Liver (tissue), 9 donors: ENCODE measurements around the gene HGD. TPM values are rescaled to one million over a fixed set of nuclear protein-coding genes. Genes with fewer than 3 reads are reported as not detected.

Experiments
- DNase-seq: peaks from one replicate; pipeline ENCODE4 v3.0.0-alpha.2; 2017; ENCODE audit warnings: low spot score
- H3K27ac ChIP-seq, 2 donors: one replicate each; pipeline ENCODE4 v1.7.0; 2013; ENCODE audit warnings: inconsistent platforms in 2 of 2, low read length in 2 of 2, control low read depth in 1 of 2, low read depth in 1 of 2, mild to moderate bottlenecking in 1 of 2
- H3K27me3 ChIP-seq, 4 donors: one replicate each; pipeline versions ENCODE4 v1.6.1 to v1.7.0; 2013; ENCODE audit warnings: low read length in 3 of 4, inconsistent platforms in 1 of 4, mild to moderate bottlenecking in 1 of 4, moderate library complexity in 1 of 4; ENCODE audit not compliant: control insufficient read depth in 4 of 4, insufficient read depth in 4 of 4
- H3K36me3 ChIP-seq, 4 donors: one replicate each; pipeline versions ENCODE4 v1.6.1 to v1.7.0; 2013; ENCODE audit warnings: low read length in 3 of 4, mild to moderate bottlenecking in 3 of 4, low read depth in 1 of 4, moderate library complexity in 1 of 4; ENCODE audit not compliant: control insufficient read depth in 4 of 4, insufficient read depth in 3 of 4
- H3K4me1 ChIP-seq, 4 donors: one replicate each; pipeline versions ENCODE4 v1.6.1 to v1.7.0; 2013; ENCODE audit warnings: low read length in 3 of 4, mild to moderate bottlenecking in 3 of 4, moderate library complexity in 1 of 4; ENCODE audit not compliant: control insufficient read depth in 4 of 4, insufficient read depth in 4 of 4
- H3K4me3 ChIP-seq, 3 donors: one replicate each; pipeline versions ENCODE4 v1.6.1 to v1.7.0; 2013; ENCODE audit warnings: low read length in 3 of 3, control low read depth in 1 of 3, low read depth in 1 of 3, mild to moderate bottlenecking in 1 of 3
- H3K9ac ChIP-seq, 2 donors: one replicate each; pipeline ENCODE4 v1.7.0; 2013; ENCODE audit warnings: low read length in 2 of 2, mild to moderate bottlenecking in 2 of 2, moderate library complexity in 2 of 2, control low read depth in 1 of 2, low read depth in 1 of 2
- H3K9me3 ChIP-seq, 4 donors: one replicate each; pipeline versions ENCODE4 v1.6.1 to v1.7.0; 2013; ENCODE audit warnings: low read length in 3 of 4; ENCODE audit not compliant: control insufficient read depth in 4 of 4
- ATF3 ChIP-seq: IDR thresholded peaks from 2 replicates; pipeline ENCODE4 v1.6.1; 2016; ENCODE audit warnings: antibody characterized with exemption
- CTCF ChIP-seq: fragments of 150-350 bp; IDR thresholded peaks from 2 replicates; pipeline ENCODE4 v1.5.1; 2017; ENCODE audit warnings: improper control_type of control experiment, low read depth, low read length; ENCODE audit not compliant: missing input control
- EGR1 ChIP-seq, 2 donors: IDR thresholded peaks; 2 replicates each; pipeline ENCODE4 v1.6.1; 2016 to 2018; ENCODE audit warnings: antibody characterized with exemption in 2 of 2, low read depth in 2 of 2
- FOXA1 ChIP-seq: IDR thresholded peaks from 2 replicates; pipeline ENCODE4 v1.6.1; 2016; ENCODE audit warnings: antibody characterized with exemption
- FOXA2 ChIP-seq: IDR thresholded peaks from 2 replicates; pipeline ENCODE4 v1.6.1; 2016; ENCODE audit warnings: antibody characterized with exemption
- GABPA ChIP-seq, 2 donors: IDR thresholded peaks in 1 of 2; conservative IDR thresholded peaks in 1 of 2; 2 replicates each; pipeline ENCODE4 v1.6.1; 2016; ENCODE audit warnings: antibody characterized with exemption in 2 of 2, mild to moderate bottlenecking in 1 of 2, moderate library complexity in 1 of 2
- HNF4A ChIP-seq, 2 donors: conservative IDR thresholded peaks; 2 replicates each; pipeline ENCODE4 v1.6.1; 2016; ENCODE audit warnings: antibody characterized with exemption in 2 of 2, mild to moderate bottlenecking in 2 of 2
- HNF4G ChIP-seq: IDR thresholded peaks from 2 replicates; pipeline ENCODE4 v1.6.1; 2016; ENCODE audit warnings: antibody characterized with exemption
- JUND ChIP-seq, 2 donors: IDR thresholded peaks; 2 replicates each; pipeline ENCODE4 v1.6.1; 2016; ENCODE audit warnings: antibody characterized with exemption in 2 of 2
- MAX ChIP-seq: IDR thresholded peaks from 2 replicates; pipeline ENCODE4 v1.6.1; 2016; ENCODE audit warnings: antibody characterized with exemption
- NR2F2 ChIP-seq: IDR thresholded peaks from 2 replicates; pipeline ENCODE4 v1.6.1; 2016; ENCODE audit warnings: antibody characterized with exemption
- RAD21 ChIP-seq, 2 donors: IDR thresholded peaks; 2 replicates each; pipeline ENCODE4 v1.6.1; 2016; ENCODE audit warnings: antibody characterized with exemption in 2 of 2, mild to moderate bottlenecking in 2 of 2
- REST ChIP-seq: IDR thresholded peaks from 2 replicates; pipeline ENCODE4 v1.6.1; 2016; ENCODE audit warnings: antibody characterized with exemption, mild to moderate bottlenecking
- RXRA ChIP-seq, 2 donors: IDR thresholded peaks; 2 replicates each; pipeline ENCODE4 v1.6.1; 2017 to 2018; ENCODE audit warnings: antibody characterized with exemption in 2 of 2, mild to moderate bottlenecking in 1 of 2
- SP1 ChIP-seq: IDR thresholded peaks from 2 replicates; pipeline ENCODE4 v1.6.1; 2018; ENCODE audit warnings: antibody characterized with exemption, mild to moderate bottlenecking
- TAF1 ChIP-seq: conservative IDR thresholded peaks from 2 replicates; pipeline ENCODE4 v1.6.1; 2016; ENCODE audit warnings: antibody characterized with exemption, mild to moderate bottlenecking
- YY1 ChIP-seq: IDR thresholded peaks from 2 replicates; pipeline ENCODE4 v1.6.1; 2016; ENCODE audit warnings: antibody characterized with exemption, mild to moderate bottlenecking
- ZBTB33 ChIP-seq: IDR thresholded peaks from 2 replicates; pipeline ENCODE4 v1.6.1; 2016; ENCODE audit warnings: antibody characterized with exemption
- WGBS: extraction: QIAGEN DNeasy Blood & Tissue Kit; methylation state at CpG from one replicate; pipeline ENCODE4 v1.1.7; 2013; 5-methylcytosine and 5-hydroxymethylcytosine counted together
- polyA plus RNA-seq, 2 donors: library from polyadenylated mRNA; stranded (reverse) in 1 of 2; unstranded in 1 of 2; fragments of 200-250 nt in 1 of 2; fragments of >200 nt in 1 of 2; fragmentation: Nextera tagmentation in 1 of 2; extraction: Ambion mirVana in 1 of 2; gene quantifications; one replicate each; pipeline versions ENCODE4 v1.2.1 to v1.2.3, GENCODE V29; 2013 to 2015
- total RNA-seq, 2 donors: library from RNA; depleted of rRNA; stranded (reverse); fragments of >200 nt; gene quantifications; one replicate each; pipeline ENCODE4 v1.2.3, GENCODE V29; 2014
- donor health status: healthy.
- donor health status: healthy.
- donor health status: healthy.
- donor health status: healthy.
- donor health status: healthy.

The HGD gene
- total and polyA plus RNA-seq, 4 donors: 83.5 to 326 (median 246) TPM

- DNase-seq: no peak
- Histone ChIP-seq H3K4me1 (no peaks in the 10 kb centered on the region), H3K27ac (no peak overlapping the region), H3K36me3 (peaks cover 8 to 91% (median 85%) of the 10 kb centered on the region in 4 donors), H3K27me3 (no peaks in the 10 kb centered on the region), H3K4me3 (no peak overlapping the region), H3K9me3 (no peaks in the 10 kb centered on the region), H3K9ac (no peak overlapping the region)
- no peak for TF ChIP-seq JUND (IDR thresholded peaks at IDR 0.05)
- TF ChIP-seq FOXA2: no peak
- no peak for TF ChIP-seq MAX
- no peak for TF ChIP-seq CTCF
- TF ChIP-seq GABPA (IDR thresholded peaks at IDR 0.05 in 1 of 2, conservative IDR thresholded peaks at IDR 0.05 in 1 of 2): no peak
- TF ChIP-seq RAD21 (IDR thresholded peaks at IDR 0.05): no peak
- no peak for TF ChIP-seq EGR1 (IDR thresholded peaks at IDR 0.05; ENCODE audit: low read depth in 2 of 2)
- TF ChIP-seq ATF3: no peak
- no peak for TF ChIP-seq FOXA1
- no peak for TF ChIP-seq HNF4G
- TF ChIP-seq RXRA (IDR thresholded peaks at IDR 0.05): no peak
- TF ChIP-seq TAF1: no peak
- TF ChIP-seq NR2F2: no peak
- TF ChIP-seq HNF4A (conservative IDR thresholded peaks at IDR 0.05): no peak
- TF ChIP-seq SP1: no peak
- no peak for TF ChIP-seq REST
- no peak for TF ChIP-seq ZBTB33
- TF ChIP-seq YY1: no peak
- 79% methylated on average over 5 of the region's 5 CpGs for WGBS
These were observed 36.8 kb downstream of the HGD start for GRCh38 chr3:120645083-120645845.
